Measurements from ENCODE around the gene SGPP1. TPM values are rescaled to one million over a fixed set of nuclear protein-coding genes. Genes with fewer than 3 reads are reported as not detected.
"Not testable (repeated sequence)": the region's sequence is repeated elsewhere in the genome, so short reads cannot be mapped to it uniquely, and the experiment has no call there.

The SGPP1 gene
- total RNA-seq, 1 experiment from 2014 or later = 28.3 TPM

- DNase-seq (ENCODE audit: low read depth) = no peak
These were observed 89.4 kb downstream of the SGPP1 start for GRCh38 chr14:63638493-63638892.

- not testable (repeated sequence) for DNase-seq (ENCODE audit: low read depth)
These were observed 91.7 kb downstream of the SGPP1 start for GRCh38 chr14:63636094-63636635.

Other genes with a start within 250 kb of the SGPP1 start
- 15.4 and 19.7 TPM in 2 replicates for gene PPP2R5E, start 184.7 kb downstream of the SGPP1 start, total RNA-seq (2014; rRNA removed)
- 8.3 and 10.9 TPM in 2 replicates for gene WDR89, start 86.2 kb downstream of the SGPP1 start, total RNA-seq (2014; rRNA removed)
- 11.8 and 14.8 TPM in 2 replicates for gene SYNE2, start 124.9 kb upstream of the SGPP1 start, total RNA-seq (2014; rRNA removed)